Urothelium cell line (cell line): Measurements from ENCODE around the gene TNFAIP6.
"Not testable (repeated sequence)": the region's sequence is repeated elsewhere in the genome, so short reads cannot be mapped to it uniquely, and the experiment has no call there.

Experiments used
- DNase-seq: peaks from one replicate; pipeline ENCODE4 v3.0.0; 2011; ENCODE audit warnings: low spot score, mixed read lengths
- FAIRE-seq: peaks from 2 replicates; lab custom pipeline; 2011; peaks lifted over from hg19 to GRCh38; lab: Jason Lieb, UNC

The TNFAIP6 gene

GRCh38 chr2:151357359-151357758, at the start of gene TNFAIP6:
TSS of gene TNFAIP6 (plus strand) at chr2:151357592. CDS start at chr2:151357667, 75 bp downstream.
- DNase-seq (peak; percentile 27), FAIRE-seq (no peak)

GRCh38 chr2:151310313-151310712, 47.1 kb upstream of the TNFAIP6 start:
- not testable (repeated sequence) for FAIRE-seq, DNase-seq

- FAIRE-seq, DNase-seq: not testable (repeated sequence)
Measured at GRCh38 chr2:151312440-151312839, 45.0 kb upstream of the TNFAIP6 start.

GRCh38 chr2:151315381-151315903, 42.0 kb upstream of the TNFAIP6 start:
- DNase-seq (no peak), FAIRE-seq (no peak)

- FAIRE-seq (no peak), DNase-seq (no peak)
Measured at GRCh38 chr2:151325581-151326095, 31.8 kb upstream of the TNFAIP6 start.

GRCh38 chr2:151326554-151326953, 30.8 kb upstream of the TNFAIP6 start:
- DNase-seq (no peak), FAIRE-seq (no peak)

GRCh38 chr2:151329998-151330397, 27.4 kb upstream of the TNFAIP6 start:
- no peak for DNase-seq
- no peak for FAIRE-seq

- FAIRE-seq (no peak), DNase-seq (no peak)
Measured at GRCh38 chr2:151333083-151333482, 24.3 kb upstream of the TNFAIP6 start.

- FAIRE-seq (no peak), DNase-seq (peak; percentile 52)
Measured at GRCh38 chr2:151334082-151334815, 23.1 kb upstream of the TNFAIP6 start.

- FAIRE-seq (no peak), DNase-seq (no peak)
Measured at GRCh38 chr2:151336863-151337371, 20.5 kb upstream of the TNFAIP6 start.

GRCh38 chr2:151337643-151338042, 19.7 kb upstream of the TNFAIP6 start:
- FAIRE-seq (no peak), DNase-seq (no peak)

- no peak for DNase-seq
Measured at GRCh38 chr2:151338115-151338514, 19.3 kb upstream of the TNFAIP6 start.

GRCh38 chr2:151343073-151343472, 14.3 kb upstream of the TNFAIP6 start:
- FAIRE-seq (no peak), DNase-seq (no peak)

More at GRCh38 chr2:151338115-151338514, 19.3 kb upstream of the TNFAIP6 start:
- FAIRE-seq: no peak

- not testable (repeated sequence) for FAIRE-seq
- peak; percentile 25 for DNase-seq
Measured at GRCh38 chr2:151344191-151344590, 13.2 kb upstream of the TNFAIP6 start.

GRCh38 chr2:151344906-151345305, 12.5 kb upstream of the TNFAIP6 start:
- FAIRE-seq (no peak), DNase-seq (no peak)

- FAIRE-seq: no peak
Measured at GRCh38 chr2:151347294-151347693, 10.1 kb upstream of the TNFAIP6 start.

GRCh38 chr2:151347906-151348305, 9.5 kb upstream of the TNFAIP6 start:
- DNase-seq: no peak
- no peak for FAIRE-seq

More at GRCh38 chr2:151347294-151347693, 10.1 kb upstream of the TNFAIP6 start:
- no peak for DNase-seq

GRCh38 chr2:151350579-151351195, 6.7 kb upstream of the TNFAIP6 start:
- FAIRE-seq (no peak), DNase-seq (no peak)

- DNase-seq (no peak), FAIRE-seq (no peak)
Measured at GRCh38 chr2:151353995-151354394, 3.4 kb upstream of the TNFAIP6 start.

- FAIRE-seq (no peak), DNase-seq (no peak)
Measured at GRCh38 chr2:151354807-151355206, 2.6 kb upstream of the TNFAIP6 start.

- DNase-seq (no peak), FAIRE-seq (no peak)
Measured at GRCh38 chr2:151358166-151358970, 976 bp downstream of the TNFAIP6 start.
